HG03571 (cell line): ENCODE results near the gene OR6J1.
"Not testable (repeated sequence)": the region's sequence is repeated elsewhere in the genome, so short reads cannot be mapped to it uniquely, and the experiment has no call there.

ENCODE experiments used
- ATAC-seq: cut with Tn5 transposase; IDR thresholded peaks from one replicate; pipeline ENCODE4 v1.9.1; 2021; ENCODE audit not compliant: unreplicated experiment

OR6J1 gene

GRCh38 chr14:22651586-22651985, 7.4 kb upstream of the OR6J1 start:
- no peak for ATAC-seq

GRCh38 chr14:22650960-22651521, 6.9 kb upstream of the OR6J1 start:
- no peak for ATAC-seq

- ATAC-seq = no peak
Observed at GRCh38 chr14:22650046-22650739, 6.0 kb upstream of the OR6J1 start.

GRCh38 chr14:22648506-22648905, 4.4 kb upstream of the OR6J1 start:
- no peak for ATAC-seq

GRCh38 chr14:22646570-22647254, 2.6 kb upstream of the OR6J1 start:
- ATAC-seq = no peak

GRCh38 chr14:22641846-22642245, 2.3 kb downstream of the OR6J1 start:
- ATAC-seq = no peak

GRCh38 chr14:22640192-22640591, 4.0 kb downstream of the OR6J1 start:
- no peak for ATAC-seq

- ATAC-seq = not testable (repeated sequence)
Observed at GRCh38 chr14:22635980-22636379, 8.2 kb downstream of the OR6J1 start.

- no peak for ATAC-seq
Observed at GRCh38 chr14:22634233-22634900, 9.8 kb downstream of the OR6J1 start.

- no peak for ATAC-seq
Observed at GRCh38 chr14:22630486-22630885, 13.7 kb downstream of the OR6J1 start.

GRCh38 chr14:22630066-22630465, 14.1 kb downstream of the OR6J1 start:
- ATAC-seq = no peak

GRCh38 chr14:22629361-22629760, 14.8 kb downstream of the OR6J1 start:
- ATAC-seq = no peak

GRCh38 chr14:22627506-22628263, 16.5 kb downstream of the OR6J1 start:
- no peak for ATAC-seq

- ATAC-seq = no peak
Observed at GRCh38 chr14:22626590-22626989, 17.6 kb downstream of the OR6J1 start.

- ATAC-seq = no peak
Observed at GRCh38 chr14:22623047-22623446, 21.1 kb downstream of the OR6J1 start.

- ATAC-seq = no peak
Observed at GRCh38 chr14:22622255-22622654, 21.9 kb downstream of the OR6J1 start.

- ATAC-seq = not testable (repeated sequence)
Observed at GRCh38 chr14:22615765-22616164, 28.4 kb downstream of the OR6J1 start.

- ATAC-seq = no peak
Observed at GRCh38 chr14:22614240-22614799, 29.8 kb downstream of the OR6J1 start.

- ATAC-seq = no peak
Observed at GRCh38 chr14:22613736-22614239, 30.4 kb downstream of the OR6J1 start.

- ATAC-seq = no peak
Observed at GRCh38 chr14:22613106-22613695, 31.0 kb downstream of the OR6J1 start.
